Stimulated activated naive CD8-positive, alpha-beta T cell treated with anti-CD3 and anti-CD28 coated beads, Interleukin-15, Interleukin-2, amounts not matched to agents 100 ng/mL and 50 ng/mL, for 24 hours (primary cell): Measurements from ENCODE around the gene PPCS.
"Not testable (repeated sequence)": the region's sequence is repeated elsewhere in the genome, so short reads cannot be mapped to it uniquely, and the experiment has no call there.

Experiments used
- H3K27ac Mint-ChIP-seq: one replicate; pipeline ENCODE4 v1.8.0; 2021; ENCODE audit warnings: mild to moderate bottlenecking, mixed read lengths
- H3K27me3 Mint-ChIP-seq: one replicate; pipeline ENCODE4 v1.8.0; 2021; ENCODE audit warnings: mixed read lengths
- H3K36me3 Mint-ChIP-seq: one replicate; pipeline ENCODE4 v1.8.0; 2021; ENCODE audit warnings: low read depth, mixed read lengths
- H3K4me1 Mint-ChIP-seq: one replicate; pipeline ENCODE4 v1.8.0; 2021; ENCODE audit warnings: low read depth, mixed read lengths
- H3K4me3 Mint-ChIP-seq: one replicate; pipeline ENCODE4 v1.8.0; 2021; ENCODE audit warnings: mild to moderate bottlenecking, mixed read lengths
- H3K9me3 Mint-ChIP-seq: one replicate; pipeline ENCODE4 v1.8.0; 2021; ENCODE audit warnings: mixed read lengths

The PPCS gene

DNA sequence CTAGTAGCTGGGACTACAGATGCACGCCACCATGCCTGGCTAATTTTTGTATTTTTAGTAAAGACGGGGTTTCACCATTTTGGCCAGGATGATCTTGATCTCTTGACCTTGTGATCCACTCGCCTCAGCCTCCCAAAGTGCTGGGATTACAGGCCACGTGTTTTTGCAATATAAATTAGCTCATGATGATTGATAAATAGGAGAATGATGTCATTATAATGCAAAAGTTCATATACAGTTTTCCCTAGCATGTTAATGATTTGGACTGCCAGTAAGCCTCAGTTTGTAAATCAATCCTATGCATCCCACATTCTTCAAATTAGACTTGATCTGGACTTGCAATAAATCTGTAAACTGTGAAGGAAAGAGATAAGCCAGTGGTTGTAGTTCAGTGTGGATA, 21.0 kb downstream of the PPCS start:
- H3K27ac Mint-ChIP-seq, H3K36me3 Mint-ChIP-seq, H3K9me3 Mint-ChIP-seq, H3K4me1 Mint-ChIP-seq, H3K27me3 Mint-ChIP-seq, H3K4me3 Mint-ChIP-seq: not testable (repeated sequence)

DNA sequence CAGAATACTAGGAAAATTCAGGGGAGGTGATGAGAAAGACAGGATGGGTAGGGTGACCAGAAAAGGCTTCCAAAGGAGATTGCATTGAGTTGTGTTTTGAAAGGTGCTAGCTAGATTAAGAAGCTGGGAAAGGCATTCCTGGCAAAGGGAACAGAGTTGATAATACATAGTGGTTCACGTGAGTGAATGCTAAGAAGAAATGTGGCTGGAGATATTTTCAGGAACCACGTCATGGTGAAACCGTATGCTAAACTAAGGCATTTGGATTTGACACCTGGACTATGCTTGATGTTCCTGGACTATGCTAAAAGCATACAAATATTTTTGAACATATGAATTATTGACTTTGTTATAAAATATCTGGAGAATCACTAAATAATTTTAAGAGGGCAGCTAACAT, 21.4 kb downstream of the PPCS start:
- Mint-ChIP-seq H3K4me1 (peaks cover 8% of the 10 kb centered on the region), H3K4me3 (no peak overlapping the region), H3K27me3 (no peaks in the 10 kb centered on the region), H3K9me3 (no peaks in the 10 kb centered on the region), H3K36me3 (no peaks in the 10 kb centered on the region), H3K27ac (no peak overlapping the region)

DNA sequence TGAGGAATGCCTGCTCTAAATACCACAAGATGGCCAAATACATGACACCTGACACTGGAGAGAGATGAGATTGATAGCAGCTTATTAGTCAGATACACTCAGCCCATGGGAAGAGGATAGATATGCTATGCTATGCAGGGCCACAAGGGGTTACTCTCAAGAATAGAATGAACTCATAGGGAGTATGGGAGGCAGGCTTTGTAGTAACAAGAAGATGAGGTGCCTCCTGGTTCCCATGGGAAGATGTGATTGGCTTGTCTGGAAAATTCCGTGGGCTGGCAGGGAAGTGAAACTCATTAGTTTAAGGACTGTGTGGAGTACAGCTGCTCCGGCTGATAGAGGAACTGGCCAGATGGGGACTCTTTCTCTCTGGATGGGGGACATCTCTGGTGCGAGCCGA, 23.3 kb downstream of the PPCS start:
- H3K4me1 Mint-ChIP-seq = peaks cover 7% of the 10 kb centered on the region
- no peak overlapping the region for H3K27ac Mint-ChIP-seq
- H3K27me3 Mint-ChIP-seq = no peaks in the 10 kb centered on the region
- H3K4me3 Mint-ChIP-seq = no peak overlapping the region
- H3K36me3 Mint-ChIP-seq = peaks cover 4% of the 10 kb centered on the region
- H3K9me3 Mint-ChIP-seq = no peaks in the 10 kb centered on the region

DNA sequence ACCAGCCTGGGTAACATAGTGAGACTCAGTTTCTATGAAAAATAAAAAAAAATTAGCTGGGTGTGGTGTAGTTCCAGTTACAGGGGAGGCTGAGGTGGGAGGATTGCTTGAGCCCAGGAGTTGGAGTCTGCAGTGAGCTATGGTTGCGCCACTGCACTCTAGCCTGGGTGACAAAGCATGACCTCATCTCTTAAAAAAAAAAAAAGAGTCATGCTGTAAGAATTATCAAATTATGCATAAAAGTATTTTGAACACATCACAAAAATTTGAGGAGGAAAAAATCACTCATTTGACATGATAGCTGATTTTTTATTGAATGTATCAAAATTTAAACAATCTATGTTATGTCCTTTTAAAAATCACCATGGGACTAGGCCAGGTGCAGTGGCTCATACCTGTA, 24.6 kb downstream of the PPCS start:
- no peaks in the 10 kb centered on the region for H3K9me3 Mint-ChIP-seq
- no peaks in the 10 kb centered on the region for H3K4me1 Mint-ChIP-seq
- no peak overlapping the region for H3K4me3 Mint-ChIP-seq
- peaks cover 8% of the 10 kb centered on the region for H3K36me3 Mint-ChIP-seq
- H3K27ac Mint-ChIP-seq = no peak overlapping the region
- H3K27me3 Mint-ChIP-seq = no peaks in the 10 kb centered on the region

DNA sequence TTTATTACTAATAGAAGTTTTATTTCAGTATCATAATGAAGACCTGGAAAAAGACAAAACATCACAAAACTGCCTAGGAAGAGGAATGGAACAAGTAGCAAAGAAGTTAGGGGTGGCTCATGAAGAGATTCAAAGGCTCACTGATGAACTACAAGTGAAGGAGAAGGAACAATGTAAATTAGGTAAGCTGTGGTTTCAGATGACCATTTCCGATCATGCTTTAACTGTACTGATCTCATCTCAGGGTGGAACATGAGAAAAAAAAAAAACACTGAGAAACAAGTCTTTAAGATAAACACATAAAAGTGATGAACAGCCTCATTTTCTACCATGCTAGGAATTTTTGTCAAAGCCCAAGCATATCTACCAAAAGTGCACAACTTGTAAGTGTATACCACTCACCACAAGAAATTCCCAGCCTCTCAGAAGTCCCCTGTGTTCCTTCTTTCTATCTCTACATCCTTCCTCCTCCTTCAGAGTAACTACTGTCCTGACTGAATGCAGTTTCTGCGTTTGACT, 26.4 kb downstream of the PPCS start:
- Mint-ChIP-seq H3K9me3 (no peaks in the 10 kb centered on the region), H3K36me3 (peaks cover 8% of the 10 kb centered on the region), H3K27ac (no peak overlapping the region), H3K4me3 (no peak overlapping the region), H3K27me3 (no peaks in the 10 kb centered on the region), H3K4me1 (no peaks in the 10 kb centered on the region)

DNA sequence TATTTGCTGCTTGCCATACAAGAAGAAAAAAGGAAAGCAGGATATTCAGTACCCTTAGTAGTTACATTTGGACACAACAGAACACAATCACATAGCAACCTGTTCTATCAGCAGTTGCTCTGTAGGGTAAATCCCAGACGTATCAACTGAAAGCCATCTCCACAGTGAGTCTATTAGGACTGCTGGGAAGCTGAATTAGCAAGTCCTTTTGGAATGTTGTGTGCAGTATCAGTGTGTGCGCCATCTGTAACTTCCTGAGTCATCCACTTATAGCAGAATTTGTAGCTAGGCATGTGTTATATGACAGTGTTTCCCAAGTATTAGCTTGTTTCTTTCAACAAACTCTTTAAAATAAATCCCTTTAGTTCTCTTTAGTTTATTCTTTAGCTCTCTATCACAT, 28.0 kb downstream of the PPCS start:
- Mint-ChIP-seq H3K4me3 (no peak overlapping the region), H3K27ac (no peak overlapping the region), H3K27me3 (no peaks in the 10 kb centered on the region), H3K4me1 (no peaks in the 10 kb centered on the region), H3K36me3 (peaks cover 8% of the 10 kb centered on the region), H3K9me3 (no peaks in the 10 kb centered on the region)

DNA sequence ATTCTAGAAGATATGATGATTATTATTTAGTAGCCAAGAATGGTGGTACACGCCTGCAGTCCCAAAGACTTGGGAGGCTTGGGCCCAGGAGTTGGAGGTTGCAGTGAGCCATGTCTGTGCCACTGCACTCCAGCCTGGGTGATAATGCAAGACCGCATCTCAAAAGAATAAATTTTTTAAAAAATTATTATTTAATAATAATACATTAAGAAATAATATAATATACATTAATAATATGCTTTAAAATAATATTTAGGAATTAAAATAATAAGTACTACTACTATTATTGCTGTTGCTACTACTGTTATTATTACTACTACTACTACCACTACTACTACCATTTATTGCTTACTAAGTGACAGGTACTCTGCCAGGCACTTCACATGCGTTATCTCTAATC, 33.9 kb downstream of the PPCS start:
- Mint-ChIP-seq H3K9me3 (peaks cover 9% of the 10 kb centered on the region), H3K27ac (no peak overlapping the region), H3K27me3 (no peaks in the 10 kb centered on the region), H3K4me3 (no peak overlapping the region), H3K36me3 (peaks cover 17% of the 10 kb centered on the region), H3K4me1 (no peaks in the 10 kb centered on the region)

DNA sequence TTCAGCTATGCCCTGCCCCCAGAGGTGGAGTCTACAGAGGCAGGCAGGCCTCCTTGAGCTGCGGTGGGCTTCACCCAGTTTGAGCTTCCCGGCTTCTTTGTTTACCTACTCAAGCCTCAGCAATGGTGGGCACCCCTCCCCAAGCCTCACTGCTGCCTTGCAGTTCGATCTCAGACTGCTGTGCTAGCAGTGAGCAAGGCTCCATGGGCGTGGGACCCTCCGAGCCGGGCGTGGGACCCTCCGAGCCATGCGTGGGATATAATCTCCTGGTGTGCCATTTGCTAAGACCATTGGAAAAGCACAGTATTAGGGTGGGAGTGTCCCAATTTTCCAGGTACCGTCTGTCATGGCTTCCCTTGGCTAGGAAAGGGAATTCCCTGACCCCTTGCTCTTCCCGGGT, 45.7 kb downstream of the PPCS start:
- not testable (repeated sequence) for H3K27ac Mint-ChIP-seq, H3K27me3 Mint-ChIP-seq, H3K4me1 Mint-ChIP-seq, H3K4me3 Mint-ChIP-seq
- Mint-ChIP-seq H3K9me3 (peaks cover 16% of the 10 kb centered on the region), H3K36me3 (peaks cover 37% of the 10 kb centered on the region)

DNA sequence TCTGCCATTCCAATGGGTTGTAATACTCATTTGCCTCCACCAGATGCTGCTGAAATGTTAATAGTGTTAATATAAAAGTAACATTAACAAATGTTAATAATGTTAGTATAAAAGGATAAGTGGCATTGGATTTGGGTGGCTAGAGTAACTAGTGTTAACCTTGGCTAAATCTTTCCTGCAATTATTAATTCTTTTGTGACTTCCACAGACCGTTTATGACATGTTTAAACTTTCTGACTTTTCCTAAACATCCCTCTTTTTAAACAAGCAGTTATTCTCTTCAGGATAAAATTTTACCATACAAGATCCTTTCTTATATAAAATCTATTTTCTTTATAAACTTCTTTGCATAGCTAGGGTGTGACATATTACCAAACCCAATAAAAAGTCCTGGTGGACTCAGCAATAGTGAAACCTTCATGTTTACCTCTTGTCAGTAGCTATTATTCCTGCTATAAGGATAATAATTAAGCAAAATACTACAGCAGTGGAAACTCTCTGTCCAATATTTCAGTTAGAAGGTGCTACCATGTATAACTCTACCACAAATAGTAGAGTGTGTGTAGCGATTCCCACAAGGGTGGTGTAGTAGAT, 48.3 kb downstream of the PPCS start:
- Mint-ChIP-seq H3K4me1 (no peaks in the 10 kb centered on the region), H3K27ac (no peak overlapping the region), H3K27me3 (no peaks in the 10 kb centered on the region), H3K4me3 (no peak overlapping the region), H3K9me3 (peaks cover 16% of the 10 kb centered on the region), H3K36me3 (peaks cover 51% of the 10 kb centered on the region)

DNA sequence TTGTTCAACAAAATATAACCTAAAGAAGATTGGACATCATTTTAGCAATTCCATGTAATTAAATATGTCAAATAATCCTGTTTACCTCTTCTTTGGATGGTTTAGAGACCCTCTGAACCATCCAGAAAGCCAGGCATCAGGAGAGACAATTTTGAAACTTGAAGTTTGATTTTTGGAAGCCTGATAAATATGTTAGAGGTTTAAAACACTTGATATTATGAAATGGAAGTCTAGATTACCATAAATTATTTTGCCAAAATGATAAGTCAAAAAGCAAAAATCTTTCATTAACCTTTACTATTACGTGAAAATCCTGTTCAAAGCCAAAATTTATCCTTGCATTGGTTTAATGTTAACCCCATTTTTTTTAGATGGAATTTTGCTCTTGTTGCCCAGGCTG, 50.2 kb downstream of the PPCS start:
- Mint-ChIP-seq H3K27me3 (no peaks in the 10 kb centered on the region), H3K4me1 (no peaks in the 10 kb centered on the region), H3K9me3 (peaks cover 31% of the 10 kb centered on the region), H3K4me3 (no peak overlapping the region), H3K36me3 (peaks cover 66% of the 10 kb centered on the region), H3K27ac (no peak overlapping the region)
